RKO (cell line): ENCODE results near the gene TSGA10IP.

Experiments
- DNase-seq: peaks from one replicate; pipeline ENCODE4 v3.0.0-alpha.2; 2016; ENCODE audit warnings: low spot score

Gene TSGA10IP

GRCh38 chr11:66008095-66008467 lies 62.8 kb downstream of the TSGA10IP start:
- DNase-seq = no peak

GRCh38 chr11:66008468-66009101 lies 63.3 kb downstream of the TSGA10IP start:
- no peak for DNase-seq
